PC-3 (cell line): Measurements from ENCODE around the gene PLP1. TPM values are rescaled to one million over a fixed set of nuclear protein-coding genes. Genes with fewer than 3 reads are reported as not detected.
"Not testable (repeated sequence)": the region's sequence is repeated elsewhere in the genome, so short reads cannot be mapped to it uniquely, and the experiment has no call there.

Experiments used
- ATAC-seq: fragments of 200-7000 bp; cut with Tn5 transposase; 2 replicates; pipeline ENCODE4 v1.9.1; 2020; ENCODE audit warnings: mild to moderate bottlenecking, moderate library complexity
- BruUV-seq: library from RNA; stranded (reverse); fragments of 400-500 nt; replicated peaks from 2 replicates; lab custom pipeline; 2021; lab: Mats Ljungman, UMichigan
- CTCF ChIA-PET: fragments of 300-600 bp; sonication (Branson Sonifier 250); formaldehyde crosslinking; loops from one replicate; lab custom pipeline; 2022; ENCODE audit warnings: antibody characterized with exemption; lab: Charles Lee
- POLR2A ChIA-PET: fragments of 300-600 bp; sonication (Branson Sonifier 250); formaldehyde crosslinking; loops from one replicate; lab custom pipeline; 2022; ENCODE audit warnings: antibody characterized with exemption; ENCODE audit not compliant: unreplicated experiment; lab: Charles Lee
- DNase-seq: peaks from one replicate; pipeline ENCODE4 v3.0.0-alpha.2; 2015
- H2AFZ ChIP-seq: fragments of 300-600 bp; sonication (generic); 2 replicates; pipeline ENCODE4 v1.6.0; 2016; ENCODE audit warnings: antibody characterized with exemption, low read length
- H3F3A ChIP-seq: fragments of 300-600 bp; sonication (generic); one replicate; pipeline ENCODE4 v1.6.0; 2017; ENCODE audit warnings: antibody characterized with exemption, low read length, control low read depth, mild to moderate bottlenecking; ENCODE audit not compliant: unreplicated experiment
- H3K27ac ChIP-seq: fragments of 300-600 bp; sonication (generic); 2 replicates; pipeline ENCODE4 v1.5.1; 2016; ENCODE audit warnings: mild to moderate bottlenecking, low read length
- H3K27me3 ChIP-seq: fragments of 300-600 bp; sonication (generic); 2 replicates; pipeline ENCODE4 v1.6.1; 2016; ENCODE audit warnings: low read length, mixed read lengths
- H3K36me3 ChIP-seq: fragments of 300-600 bp; sonication (generic); 2 replicates; pipeline ENCODE4 v1.6.1; 2016; ENCODE audit warnings: low read depth, mixed run types, low read length, mixed read lengths
- H3K4me1 ChIP-seq: fragments of 300-600 bp; sonication (generic); 2 replicates; pipeline ENCODE4 v1.5.1; 2016; ENCODE audit warnings: low read length; ENCODE audit not compliant: insufficient read depth
- H3K4me2 ChIP-seq: fragments of 300-600 bp; sonication (generic); 2 replicates; pipeline ENCODE4 v1.6.0; 2016; ENCODE audit warnings: low read length
- H3K4me3 ChIP-seq: fragments of 300-600 bp; sonication (generic); 2 replicates; pipeline ENCODE4 v1.5.1; 2016; ENCODE audit warnings: mild to moderate bottlenecking, low read length, mixed read lengths
- H3K79me2 ChIP-seq: fragments of 300-600 bp; sonication (generic); 2 replicates; pipeline ENCODE4 v1.6.1; 2017; ENCODE audit warnings: low read length, mixed read lengths
- H3K9ac ChIP-seq: fragments of 300-600 bp; sonication (generic); 2 replicates; pipeline ENCODE4 v1.6.0; 2016; ENCODE audit warnings: mild to moderate bottlenecking, low read length
- H3K9me2 ChIP-seq: fragments of 300-600 bp; sonication (generic); replicated peaks from 2 replicates; pipeline ENCODE4 v1.6.1; 2016; ENCODE audit warnings: mixed run types, low read length, mixed read lengths
- H3K9me3 ChIP-seq: fragments of 300-600 bp; sonication (generic); 2 replicates; pipeline ENCODE4 v1.6.1; 2016; ENCODE audit warnings: low read length, mixed read lengths
- H4K20me1 ChIP-seq: fragments of 300-600 bp; sonication (generic); 2 replicates; pipeline ENCODE4 v1.6.1; 2016; ENCODE audit warnings: low read length, mixed read lengths
- EZH2 ChIP-seq: fragments of 300-600 bp; sonication (generic); IDR thresholded peaks from one replicate; pipeline ENCODE4 v1.6.1; 2017; ENCODE audit warnings: antibody characterized with exemption, mild to moderate bottlenecking, low read length; ENCODE audit not compliant: unreplicated experiment
- EZH2phosphoT487 ChIP-seq: fragments of 300-600 bp; sonication (generic); IDR thresholded peaks from 2 replicates; pipeline ENCODE4 v1.6.1; 2018; ENCODE audit warnings: mild to moderate bottlenecking, antibody characterized with exemption, low read length, borderline replicate concordance
- intact Hi-C: fragments of 100-400 bp; cut with micrococcal nuclease; formaldehyde crosslinking; loops from 2 replicates; pipeline ENCODE4 v1.9.0; 2023
- total RNA-seq: library from RNA; depleted of rRNA; stranded (reverse); fragments of >200 nt; gene quantifications from 2 replicates; pipeline ENCODE4 v1.2.3, GENCODE V29; 2014
- TF ChIP-seq, protein P1 (sequence below): fragments of 300-600 bp; sonication (generic); conservative IDR thresholded peaks from 2 replicates; pipeline ENCODE4 v1.5.1; 2017; ENCODE audit warnings: antibody characterized with exemption, low read depth, mild to moderate bottlenecking, low read length

The PLP1 gene
- total RNA-seq, 1 experiment from 2014 or later, result not detected

DNA sequence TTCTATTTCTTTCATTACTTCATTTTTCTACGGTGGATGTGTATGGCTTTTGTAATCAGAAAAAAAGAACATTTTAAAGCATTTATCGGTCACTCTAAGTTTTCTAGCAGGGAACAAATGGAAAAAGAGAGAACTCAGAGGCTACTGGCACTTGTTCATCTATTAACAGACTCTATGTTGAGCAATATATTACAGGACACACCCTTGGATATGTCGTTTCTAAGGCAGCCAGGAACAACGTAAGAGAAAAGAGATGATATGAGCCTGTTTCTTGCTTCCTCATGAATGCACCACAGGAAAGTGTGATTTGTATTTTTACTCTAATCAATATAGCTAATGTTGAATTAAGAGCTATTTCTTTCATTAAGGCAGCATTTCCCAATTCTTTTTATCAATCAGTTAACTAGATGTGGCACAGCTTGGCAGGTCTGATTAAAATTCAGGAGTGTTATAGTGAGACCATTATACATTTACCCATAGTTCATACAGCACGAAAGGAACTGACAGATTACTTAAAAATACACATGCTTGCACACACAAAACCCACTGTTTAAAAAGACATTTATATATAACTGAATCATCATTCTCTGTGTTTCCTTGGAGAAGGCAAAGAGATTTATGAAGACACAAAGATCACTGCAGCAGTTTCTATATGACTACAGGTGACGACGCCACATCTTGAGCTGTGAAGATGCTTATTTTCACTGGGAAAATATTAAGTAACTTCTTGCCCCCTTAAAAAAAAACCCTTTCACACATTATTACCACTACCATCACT is 42.4 kb downstream of the PLP1 start:
- DNase-seq (no peak), ATAC-seq (no peak)
- TF ChIP-seq EZH2 (no peak), EZH2phosphoT487 (no peak)
- TF ChIP-seq, protein P1, sequence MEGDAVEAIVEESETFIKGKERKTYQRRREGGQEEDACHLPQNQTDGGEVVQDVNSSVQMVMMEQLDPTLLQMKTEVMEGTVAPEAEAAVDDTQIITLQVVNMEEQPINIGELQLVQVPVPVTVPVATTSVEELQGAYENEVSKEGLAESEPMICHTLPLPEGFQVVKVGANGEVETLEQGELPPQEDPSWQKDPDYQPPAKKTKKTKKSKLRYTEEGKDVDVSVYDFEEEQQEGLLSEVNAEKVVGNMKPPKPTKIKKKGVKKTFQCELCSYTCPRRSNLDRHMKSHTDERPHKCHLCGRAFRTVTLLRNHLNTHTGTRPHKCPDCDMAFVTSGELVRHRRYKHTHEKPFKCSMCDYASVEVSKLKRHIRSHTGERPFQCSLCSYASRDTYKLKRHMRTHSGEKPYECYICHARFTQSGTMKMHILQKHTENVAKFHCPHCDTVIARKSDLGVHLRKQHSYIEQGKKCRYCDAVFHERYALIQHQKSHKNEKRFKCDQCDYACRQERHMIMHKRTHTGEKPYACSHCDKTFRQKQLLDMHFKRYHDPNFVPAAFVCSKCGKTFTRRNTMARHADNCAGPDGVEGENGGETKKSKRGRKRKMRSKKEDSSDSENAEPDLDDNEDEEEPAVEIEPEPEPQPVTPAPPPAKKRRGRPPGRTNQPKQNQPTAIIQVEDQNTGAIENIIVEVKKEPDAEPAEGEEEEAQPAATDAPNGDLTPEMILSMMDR, result no peak
- CTCF ChIA-PET, result no interaction called here
- Histone ChIP-seq H3K27me3 (no peaks in the 10 kb centered on the region), H3K36me3 (no peaks in the 10 kb centered on the region), H3K27ac (no peak overlapping the region), H4K20me1 (no peaks in the 10 kb centered on the region), H3K9me3 (no peaks in the 10 kb centered on the region), H3K4me1 (peaks cover 10% of the 10 kb centered on the region), H3K4me2 (no peak overlapping the region), H3K4me3 (no peak overlapping the region), H3F3A (no peaks in the 10 kb centered on the region), H2AFZ (no peak overlapping the region), H3K79me2 (no peaks in the 10 kb centered on the region), H3K9ac (no peak overlapping the region), H3K9me2 (no peaks in the 10 kb centered on the region)
- BruUV-seq, result no TSS peak
- POLR2A ChIA-PET, result no interaction called here
- intact Hi-C loops, result loop anchor here (5.0 kb wide), 1 partner anchor 107 kb away; the partner anchor contains the start of gene TMEM31

- H3K36me3 ChIP-seq, H3K4me3 ChIP-seq, ATAC-seq, BruUV-seq, H2AFZ ChIP-seq, CTCF ChIA-PET, H3K4me2 ChIP-seq, intact Hi-C loops, H3K9me3 ChIP-seq, H3K27me3 ChIP-seq, H3K27ac ChIP-seq, POLR2A ChIA-PET, H4K20me1 ChIP-seq, H3K9me2 ChIP-seq, H3K79me2 ChIP-seq, H3K9ac ChIP-seq, DNase-seq, H3F3A ChIP-seq: not testable (repeated sequence)
- H3K4me1 ChIP-seq, result peaks cover 10% of the 10 kb centered on the region
Measured at GRCh38 chrX:103820802-103821201, 44.2 kb downstream of the PLP1 start.

- no peak overlapping the region for H2AFZ ChIP-seq
- TF ChIP-seq EZH2phosphoT487, result no peak
- no peak for TF ChIP-seq EZH2
- TF ChIP-seq, protein P1, result no peak
- no peaks in the 10 kb centered on the region for H3F3A ChIP-seq
- no peak overlapping the region for H3K4me2 ChIP-seq
- no peaks in the 10 kb centered on the region for H3K79me2 ChIP-seq
- DNase-seq, result peak; percentile 45
- no peaks in the 10 kb centered on the region for H4K20me1 ChIP-seq
- no peaks in the 10 kb centered on the region for H3K36me3 ChIP-seq
- ChIA-PET CTCF (interaction anchor here (0.5 to 0.6 kb wide), 2 partner anchors 22 to 344 kb away, joined by 4 to 11 read pairs; no protein-coding TSS in a partner anchor), POLR2A (interaction anchor here (0.6 to 0.9 kb wide), 2 partner anchors 108 to 208 kb away, joined by 4 to 5 read pairs; no protein-coding TSS in a partner anchor)
- no peak overlapping the region for H3K9ac ChIP-seq
- peak; percentile 53 for ATAC-seq
- peaks cover 10% of the 10 kb centered on the region for H3K4me1 ChIP-seq
- no peak overlapping the region for H3K4me3 ChIP-seq
- H3K27ac ChIP-seq, result no peak overlapping the region
- no peaks in the 10 kb centered on the region for H3K27me3 ChIP-seq
- H3K9me3 ChIP-seq, result no peaks in the 10 kb centered on the region
- BruUV-seq, result no TSS peak
- intact Hi-C loops, result no loop called here
- no peaks in the 10 kb centered on the region for H3K9me2 ChIP-seq
Measured at GRCh38 chrX:103823591-103823990, 47.0 kb downstream of the PLP1 start.
